ENCODE data around the gene BOC.

Gene BOC

GRCh38 chr3:113265231-113265630 is 53.9 kb downstream of the BOC start:
- no peak overlapping the region for H2AFZ ChIP-seq (ENCODE audit: low read depth, low read length)
- no peak overlapping the region for H3K4me3 ChIP-seq (ENCODE audit: low read length)
- peaks cover 97% of the 10 kb centered on the region for H3K36me3 ChIP-seq (ENCODE audit: insufficient read depth, low read length)
- no peaks in the 10 kb centered on the region for H3K27me3 ChIP-seq (ENCODE audit: insufficient read depth, low read length)
- no peaks in the 10 kb centered on the region for H3K9me3 ChIP-seq (ENCODE audit: low read length)
- no peaks in the 10 kb centered on the region for H3K4me1 ChIP-seq (ENCODE audit: insufficient read depth, low read length)

GRCh38 chr3:113266738-113267137 is 55.4 kb downstream of the BOC start:
- no peaks in the 10 kb centered on the region for H3K4me1 ChIP-seq (ENCODE audit: insufficient read depth, low read length)
- H3K9me3 ChIP-seq (ENCODE audit: low read length): no peaks in the 10 kb centered on the region

GRCh38 chr3:113268311-113268710 is 57.0 kb downstream of the BOC start:
- no peaks in the 10 kb centered on the region for H3K9me3 ChIP-seq (ENCODE audit: low read length)
- no peaks in the 10 kb centered on the region for H3K27me3 ChIP-seq (ENCODE audit: insufficient read depth, low read length)
- no peak overlapping the region for H3K4me3 ChIP-seq (ENCODE audit: low read length)
- no peaks in the 10 kb centered on the region for H3K4me1 ChIP-seq (ENCODE audit: insufficient read depth, low read length)
- H3K36me3 ChIP-seq (ENCODE audit: insufficient read depth, low read length): peaks cover 98% of the 10 kb centered on the region
- H2AFZ ChIP-seq (ENCODE audit: low read depth, low read length): no peak overlapping the region

More at GRCh38 chr3:113266738-113267137, 55.4 kb downstream of the BOC start:
- no peak overlapping the region for H3K4me3 ChIP-seq (ENCODE audit: low read length)
- H3K36me3 ChIP-seq (ENCODE audit: insufficient read depth, low read length): peaks cover 97% of the 10 kb centered on the region
- H2AFZ ChIP-seq (ENCODE audit: low read depth, low read length): no peak overlapping the region
- H3K27me3 ChIP-seq (ENCODE audit: insufficient read depth, low read length): no peaks in the 10 kb centered on the region

- H3K27me3 ChIP-seq (ENCODE audit: insufficient read depth, low read length): no peaks in the 10 kb centered on the region
- H3K9me3 ChIP-seq (ENCODE audit: low read length): no peaks in the 10 kb centered on the region
- H3K4me3 ChIP-seq (ENCODE audit: low read length): no peak overlapping the region
- H3K4me1 ChIP-seq (ENCODE audit: insufficient read depth, low read length): peaks cover under 1% of the 10 kb centered on the region
- no peak overlapping the region for H2AFZ ChIP-seq (ENCODE audit: low read depth, low read length)
- H3K36me3 ChIP-seq (ENCODE audit: insufficient read depth, low read length): peaks cover 98% of the 10 kb centered on the region
These were observed 57.6 kb downstream of the BOC start for GRCh38 chr3:113268942-113269341.

GRCh38 chr3:113269661-113270060 is 58.3 kb downstream of the BOC start:
- Histone ChIP-seq H3K4me1 (ENCODE audit: insufficient read depth, low read length) (peaks cover 8% of the 10 kb centered on the region), H2AFZ (ENCODE audit: low read depth, low read length) (no peak overlapping the region), H3K4me3 (ENCODE audit: low read length) (no peak overlapping the region), H3K36me3 (ENCODE audit: insufficient read depth, low read length) (peaks cover 98% of the 10 kb centered on the region), H3K27me3 (ENCODE audit: insufficient read depth, low read length) (no peaks in the 10 kb centered on the region), H3K9me3 (ENCODE audit: low read length) (no peaks in the 10 kb centered on the region)

- H3K27me3 ChIP-seq (ENCODE audit: insufficient read depth, low read length): no peaks in the 10 kb centered on the region
- H3K4me1 ChIP-seq (ENCODE audit: insufficient read depth, low read length): peaks cover 12% of the 10 kb centered on the region
- no peak overlapping the region for H2AFZ ChIP-seq (ENCODE audit: low read depth, low read length)
- H3K9me3 ChIP-seq (ENCODE audit: low read length): no peaks in the 10 kb centered on the region
- peaks cover 98% of the 10 kb centered on the region for H3K36me3 ChIP-seq (ENCODE audit: insufficient read depth, low read length)
- H3K4me3 ChIP-seq (ENCODE audit: low read length): no peak overlapping the region
These were observed 58.7 kb downstream of the BOC start for GRCh38 chr3:113270068-113270467.

GRCh38 chr3:113270786-113271185 is 59.4 kb downstream of the BOC start:
- no peak overlapping the region for H2AFZ ChIP-seq (ENCODE audit: low read depth, low read length)
- peaks cover 18% of the 10 kb centered on the region for H3K4me1 ChIP-seq (ENCODE audit: insufficient read depth, low read length)
- no peak overlapping the region for H3K4me3 ChIP-seq (ENCODE audit: low read length)
- H3K36me3 ChIP-seq (ENCODE audit: insufficient read depth, low read length): peaks cover 96% of the 10 kb centered on the region
- no peaks in the 10 kb centered on the region for H3K9me3 ChIP-seq (ENCODE audit: low read length)
- H3K27me3 ChIP-seq (ENCODE audit: insufficient read depth, low read length): no peaks in the 10 kb centered on the region

GRCh38 chr3:113271189-113271588 is 59.8 kb downstream of the BOC start:
- H3K27me3 ChIP-seq (ENCODE audit: insufficient read depth, low read length): no peaks in the 10 kb centered on the region
- no peak overlapping the region for H3K4me3 ChIP-seq (ENCODE audit: low read length)
- peaks cover 96% of the 10 kb centered on the region for H3K36me3 ChIP-seq (ENCODE audit: insufficient read depth, low read length)
- peaks cover 22% of the 10 kb centered on the region for H3K4me1 ChIP-seq (ENCODE audit: insufficient read depth, low read length)
- no peaks in the 10 kb centered on the region for H3K9me3 ChIP-seq (ENCODE audit: low read length)
- H2AFZ ChIP-seq (ENCODE audit: low read depth, low read length): no peak overlapping the region

GRCh38 chr3:113271594-113272384 is 60.4 kb downstream of the BOC start:
- Histone ChIP-seq H3K9me3 (ENCODE audit: low read length) (no peaks in the 10 kb centered on the region), H3K4me1 (ENCODE audit: insufficient read depth, low read length) (peaks cover 23% of the 10 kb centered on the region), H3K27me3 (ENCODE audit: insufficient read depth, low read length) (no peaks in the 10 kb centered on the region), H2AFZ (ENCODE audit: low read depth, low read length) (no peak overlapping the region), H3K36me3 (ENCODE audit: insufficient read depth, low read length) (peaks cover 96% of the 10 kb centered on the region), H3K4me3 (ENCODE audit: low read length) (no peak overlapping the region)

GRCh38 chr3:113272385-113272779 is 61.0 kb downstream of the BOC start:
- Histone ChIP-seq H2AFZ (ENCODE audit: low read depth, low read length) (no peak overlapping the region), H3K4me3 (ENCODE audit: low read length) (no peak overlapping the region), H3K36me3 (ENCODE audit: insufficient read depth, low read length) (peaks cover 95% of the 10 kb centered on the region), H3K9me3 (ENCODE audit: low read length) (no peaks in the 10 kb centered on the region), H3K4me1 (ENCODE audit: insufficient read depth, low read length) (peaks cover 23% of the 10 kb centered on the region), H3K27me3 (ENCODE audit: insufficient read depth, low read length) (no peaks in the 10 kb centered on the region)

GRCh38 chr3:113273011-113273410 is 61.7 kb downstream of the BOC start:
- H3K4me1 ChIP-seq (ENCODE audit: insufficient read depth, low read length): peaks cover 23% of the 10 kb centered on the region
- no peaks in the 10 kb centered on the region for H3K27me3 ChIP-seq (ENCODE audit: insufficient read depth, low read length)
- no peak overlapping the region for H3K4me3 ChIP-seq (ENCODE audit: low read length)
- H2AFZ ChIP-seq (ENCODE audit: low read depth, low read length): no peak overlapping the region
- H3K36me3 ChIP-seq (ENCODE audit: insufficient read depth, low read length): peaks cover 95% of the 10 kb centered on the region
- no peaks in the 10 kb centered on the region for H3K9me3 ChIP-seq (ENCODE audit: low read length)

- no peak overlapping the region for H3K4me3 ChIP-seq (ENCODE audit: low read length)
- no peak overlapping the region for H2AFZ ChIP-seq (ENCODE audit: low read depth, low read length)
- H3K27me3 ChIP-seq (ENCODE audit: insufficient read depth, low read length): no peaks in the 10 kb centered on the region
- H3K4me1 ChIP-seq (ENCODE audit: insufficient read depth, low read length): peaks cover 23% of the 10 kb centered on the region
- no peaks in the 10 kb centered on the region for H3K9me3 ChIP-seq (ENCODE audit: low read length)
- peaks cover 95% of the 10 kb centered on the region for H3K36me3 ChIP-seq (ENCODE audit: insufficient read depth, low read length)
These were observed 62.4 kb downstream of the BOC start for GRCh38 chr3:113273604-113274378.

- Histone ChIP-seq H3K4me3 (ENCODE audit: low read length) (no peak overlapping the region), H2AFZ (ENCODE audit: low read depth, low read length) (no peak overlapping the region), H3K9me3 (ENCODE audit: low read length) (no peaks in the 10 kb centered on the region), H3K4me1 (ENCODE audit: insufficient read depth, low read length) (peaks cover 23% of the 10 kb centered on the region), H3K27me3 (ENCODE audit: insufficient read depth, low read length) (no peaks in the 10 kb centered on the region), H3K36me3 (ENCODE audit: insufficient read depth, low read length) (peaks cover 97% of the 10 kb centered on the region)
These were observed 63.3 kb downstream of the BOC start for GRCh38 chr3:113274425-113275257.

Measured in neuron (in vitro differentiated cells).